ENCODE measurements around the gene KYAT1.

KYAT1 gene

GRCh38 chr9:128828719-128829452 lies 52.9 kb downstream of the KYAT1 start:
- DNase-seq (no peak), ATAC-seq (replicated peaks) (peak; percentile 11 to 19)
- peaks cover 13 to 30% of the 10 kb centered on the region in 2 donors for H3K4me1 Mint-ChIP-seq
- peak overlapping the region; percentile 94 to 98 for H3K4me3 Mint-ChIP-seq
- H3K36me3 Mint-ChIP-seq = peaks cover 43 to 59% of the 10 kb centered on the region in 2 donors
- H3K27ac Mint-ChIP-seq = peak overlapping the region; percentile 98
- H3K27me3 Mint-ChIP-seq = no peaks in the 10 kb centered on the region
- no peaks in the 10 kb centered on the region for H3K9me3 Mint-ChIP-seq

GRCh38 chr9:128828267-128828666 lies 53.5 kb downstream of the KYAT1 start:
- no peak for DNase-seq
- no peak overlapping the region for H3K27ac Mint-ChIP-seq
- peak overlapping the region; percentile 94 to 98 for H3K4me3 Mint-ChIP-seq
- ATAC-seq (replicated peaks) = no peak
- H3K9me3 Mint-ChIP-seq = no peaks in the 10 kb centered on the region
- H3K36me3 Mint-ChIP-seq = peaks cover 42 to 59% of the 10 kb centered on the region in 2 donors
- peaks cover 14 to 30% of the 10 kb centered on the region in 2 donors for H3K4me1 Mint-ChIP-seq
- H3K27me3 Mint-ChIP-seq = no peaks in the 10 kb centered on the region

- Mint-ChIP-seq H3K36me3 (peaks cover 56 to 68% of the 10 kb centered on the region in 2 donors), H3K4me1 (peaks cover 20 to 43% of the 10 kb centered on the region in 2 donors), H3K27me3 (no peaks in the 10 kb centered on the region), H3K4me3 (no peak overlapping the region), H3K9me3 (no peaks in the 10 kb centered on the region), H3K27ac (peak overlapping the region; percentile 14)
- DNase-seq = no peak
- no peak for ATAC-seq (replicated peaks)
Observed at GRCh38 chr9:128825923-128826700, 55.6 kb downstream of the KYAT1 start.

- H3K4me1 Mint-ChIP-seq = peaks cover 28 to 51% of the 10 kb centered on the region in 2 donors
- no peak for DNase-seq
- H3K36me3 Mint-ChIP-seq = peaks cover 61 to 72% of the 10 kb centered on the region in 2 donors
- no peak overlapping the region for H3K4me3 Mint-ChIP-seq
- H3K9me3 Mint-ChIP-seq = no peaks in the 10 kb centered on the region
- no peak for ATAC-seq (replicated peaks)
- H3K27me3 Mint-ChIP-seq = no peaks in the 10 kb centered on the region
- no peak overlapping the region for H3K27ac Mint-ChIP-seq
Observed at GRCh38 chr9:128824911-128825310, 56.8 kb downstream of the KYAT1 start.

GRCh38 chr9:128823903-128824406 lies 57.8 kb downstream of the KYAT1 start:
- ATAC-seq (replicated peaks) (no peak), DNase-seq (no peak)
- no peaks in the 10 kb centered on the region for H3K27me3 Mint-ChIP-seq
- peaks cover 33 to 54% of the 10 kb centered on the region in 2 donors for H3K4me1 Mint-ChIP-seq
- H3K9me3 Mint-ChIP-seq = no peaks in the 10 kb centered on the region
- peak overlapping the region; percentile 56 for H3K27ac Mint-ChIP-seq
- peaks cover 59 to 70% of the 10 kb centered on the region in 2 donors for H3K36me3 Mint-ChIP-seq
- H3K4me3 Mint-ChIP-seq = no peak overlapping the region

- Mint-ChIP-seq H3K27me3 (no peaks in the 10 kb centered on the region), H3K4me3 (no peak overlapping the region), H3K36me3 (peaks cover 54 to 65% of the 10 kb centered on the region in 2 donors), H3K27ac (no peak overlapping the region), H3K9me3 (no peaks in the 10 kb centered on the region), H3K4me1 (peaks cover 28 to 49% of the 10 kb centered on the region in 2 donors)
- no peak for ATAC-seq (replicated peaks)
- DNase-seq = no peak
Observed at GRCh38 chr9:128823362-128823902, 58.3 kb downstream of the KYAT1 start.

GRCh38 chr9:128822407-128823042 lies 59.2 kb downstream of the KYAT1 start:
- H3K4me1 Mint-ChIP-seq = peaks cover 28 to 46% of the 10 kb centered on the region in 2 donors
- peak overlapping the region; percentile 20 for H3K27ac Mint-ChIP-seq
- H3K4me3 Mint-ChIP-seq = no peak overlapping the region
- ATAC-seq (replicated peaks) = no peak
- no peak for DNase-seq
- no peaks in the 10 kb centered on the region for H3K27me3 Mint-ChIP-seq
- no peaks in the 10 kb centered on the region for H3K9me3 Mint-ChIP-seq
- peaks cover 52 to 64% of the 10 kb centered on the region in 2 donors for H3K36me3 Mint-ChIP-seq

GRCh38 chr9:128821584-128822406 lies 60.0 kb downstream of the KYAT1 start:
- peak overlapping the region; percentile 0 to 68 for H3K4me3 Mint-ChIP-seq
- H3K36me3 Mint-ChIP-seq = peaks cover 47 to 57% of the 10 kb centered on the region in 2 donors
- ATAC-seq (replicated peaks) (no peak), DNase-seq (no peak)
- no peaks in the 10 kb centered on the region for H3K9me3 Mint-ChIP-seq
- peak overlapping the region; percentile 57 for H3K27ac Mint-ChIP-seq
- no peaks in the 10 kb centered on the region for H3K27me3 Mint-ChIP-seq
- H3K4me1 Mint-ChIP-seq = peaks cover 25 to 39% of the 10 kb centered on the region in 2 donors

- no peaks in the 10 kb centered on the region for H3K9me3 Mint-ChIP-seq
- ATAC-seq (replicated peaks) (no peak), DNase-seq (no peak)
- H3K4me3 Mint-ChIP-seq = peak overlapping the region; percentile 9 to 68
- H3K27me3 Mint-ChIP-seq = no peaks in the 10 kb centered on the region
- peak overlapping the region; percentile 57 for H3K27ac Mint-ChIP-seq
- H3K36me3 Mint-ChIP-seq = peaks cover 41 to 50% of the 10 kb centered on the region in 2 donors
- peaks cover 22 to 34% of the 10 kb centered on the region in 2 donors for H3K4me1 Mint-ChIP-seq
Observed at GRCh38 chr9:128820665-128821583, 60.8 kb downstream of the KYAT1 start.

- peaks cover 38 to 41% of the 10 kb centered on the region in 2 donors for H3K36me3 Mint-ChIP-seq
- no peaks in the 10 kb centered on the region for H3K9me3 Mint-ChIP-seq
- DNase-seq (no peak), ATAC-seq (replicated peaks) (no peak)
- H3K27ac Mint-ChIP-seq = peak overlapping the region; percentile 31
- peak overlapping the region; percentile 64 to 86 for H3K4me3 Mint-ChIP-seq
- H3K4me1 Mint-ChIP-seq = peaks cover 25 to 34% of the 10 kb centered on the region in 2 donors
- no peaks in the 10 kb centered on the region for H3K27me3 Mint-ChIP-seq
Observed at GRCh38 chr9:128819716-128820664, 61.8 kb downstream of the KYAT1 start.

- H3K9me3 Mint-ChIP-seq = no peaks in the 10 kb centered on the region
- H3K4me1 Mint-ChIP-seq = peaks cover 25 to 34% of the 10 kb centered on the region in 2 donors
- H3K4me3 Mint-ChIP-seq = peak overlapping the region; percentile 81 to 86
Observed at GRCh38 chr9:128818839-128819715, 62.7 kb downstream of the KYAT1 start.

More at GRCh38 chr9:128818839-128819715, 62.7 kb downstream of the KYAT1 start:
- Mint-ChIP-seq H3K36me3 (peaks cover 32% of the 10 kb centered on the region in 2 donors), H3K27ac (peak overlapping the region; percentile 51), H3K27me3 (no peaks in the 10 kb centered on the region)
- peak; percentile 53 to 60 for ATAC-seq (replicated peaks)
- DNase-seq = peak; percentile 39

Measured in stimulated activated naive B cell treated with anti-CD40 and anti-IgM and Interleukin-4, amounts not matched to agents 10 μg/mL and 1 μg/mL and 100 μg/mL, for 72 hours (primary cell).